ENCODE data around the gene TMEM259.

Gene TMEM259

GRCh38 chr19:999379-999719, 21.6 kb downstream of the TMEM259 start:
- no peak for DNase-seq (ENCODE audit: extremely low read depth, low read depth)
- H3K4me3 ChIP-seq (replicated peaks; ENCODE audit: low read depth, low read length) = no peak overlapping the region
- TF ChIP-seq CTCF (IDR thresholded peaks at IDR 0.05; ENCODE audit: low read depth, low read length, missing control alignments) = no peak

- TF ChIP-seq CTCF (IDR thresholded peaks at IDR 0.05; ENCODE audit: low read depth, low read length, missing control alignments) = no peak
- H3K4me3 ChIP-seq (replicated peaks; ENCODE audit: low read depth, low read length) = no peak overlapping the region
- no peak for DNase-seq (ENCODE audit: extremely low read depth, low read depth)
Measured at GRCh38 chr19:998064-998463, 22.9 kb downstream of the TMEM259 start.

GRCh38 chr19:996051-996838, 24.7 kb downstream of the TMEM259 start:
- H3K4me3 ChIP-seq (replicated peaks; ENCODE audit: low read depth, low read length) = no peak overlapping the region
- no peak for TF ChIP-seq CTCF (IDR thresholded peaks at IDR 0.05; ENCODE audit: low read depth, low read length, missing control alignments)
- no peak for DNase-seq (ENCODE audit: extremely low read depth, low read depth)

- no peak for DNase-seq (ENCODE audit: extremely low read depth, low read depth)
- H3K4me3 ChIP-seq (replicated peaks; ENCODE audit: low read depth, low read length) = no peak overlapping the region
Measured at GRCh38 chr19:995051-995827, 25.7 kb downstream of the TMEM259 start.

GRCh38 chr19:994516-994915, 26.4 kb downstream of the TMEM259 start:
- no peak for DNase-seq (ENCODE audit: extremely low read depth, low read depth)
- H3K4me3 ChIP-seq (replicated peaks; ENCODE audit: low read depth, low read length) = no peak overlapping the region
- TF ChIP-seq CTCF (IDR thresholded peaks at IDR 0.05; ENCODE audit: low read depth, low read length, missing control alignments) = no peak

More at GRCh38 chr19:995051-995827, 25.7 kb downstream of the TMEM259 start:
- no peak for TF ChIP-seq CTCF (IDR thresholded peaks at IDR 0.05; ENCODE audit: low read depth, low read length, missing control alignments)

- DNase-seq (ENCODE audit: extremely low read depth, low read depth) = no peak
- no peak for TF ChIP-seq CTCF (IDR thresholded peaks at IDR 0.05; ENCODE audit: low read depth, low read length, missing control alignments)
- H3K4me3 ChIP-seq (replicated peaks; ENCODE audit: low read depth, low read length) = no peak overlapping the region
Measured at GRCh38 chr19:993831-994393, 27.0 kb downstream of the TMEM259 start.

All from HFF-Myc (cell line).